Smooth muscle cell of the brain vasculature (primary cell): Measurements from ENCODE around the gene CCNQ.

Experiments used
- DNase-seq: peaks from one replicate; pipeline ENCODE4 v3.0.0-alpha.2; 2012; ENCODE audit warnings: low read depth, low spot score

CCNQ gene

DNA sequence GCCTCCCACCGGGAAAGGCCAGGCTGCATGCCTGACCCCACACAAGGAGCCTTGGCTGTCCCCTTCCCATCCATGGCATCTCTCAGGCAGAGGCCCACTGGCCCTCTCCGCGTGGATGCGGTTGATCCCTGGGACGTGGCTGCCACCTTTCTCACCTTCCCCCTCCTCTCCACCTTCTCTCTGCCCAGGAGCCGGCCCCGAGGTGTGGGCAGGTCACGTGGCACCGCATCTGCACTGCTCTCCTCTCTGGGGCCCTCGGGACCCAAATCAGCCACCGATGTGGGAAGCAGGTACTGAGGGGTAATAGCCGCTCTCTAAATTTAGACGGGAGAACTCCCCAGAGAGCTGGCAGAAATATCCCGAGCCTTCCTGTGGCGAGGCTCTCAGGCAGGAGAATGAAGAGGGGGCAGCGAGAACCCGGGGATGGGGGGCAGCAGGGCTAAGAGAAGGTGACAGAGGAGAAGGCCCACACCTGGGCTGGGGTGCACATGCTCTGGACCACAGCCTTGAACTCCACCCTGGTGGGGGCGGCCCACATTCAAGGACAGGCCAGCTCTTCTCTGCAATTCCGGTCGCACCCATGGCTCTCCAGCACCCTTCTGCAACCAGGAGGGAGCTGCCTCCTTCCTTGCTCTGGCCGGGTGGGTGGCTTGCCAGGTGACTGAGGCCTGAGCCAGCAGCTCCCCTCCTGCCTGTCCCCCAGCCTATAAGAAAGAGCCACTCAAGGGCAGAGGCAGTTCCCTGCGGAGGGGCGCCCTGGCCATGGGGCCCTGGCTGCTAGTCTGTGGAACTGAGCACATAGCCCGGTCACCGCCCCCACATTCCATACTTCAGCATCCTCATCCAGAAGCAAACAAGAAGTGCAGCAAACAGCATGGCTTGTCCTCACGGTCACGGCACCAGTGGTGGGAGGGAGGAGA, 38.4 kb upstream of the CCNQ start:
- DNase-seq = no peak

GRCh38 chrX:153636716-153637115, 37.8 kb upstream of the CCNQ start:
- DNase-seq = no peak

- DNase-seq = no peak
Observed at GRCh38 chrX:153635788-153636668, 37.1 kb upstream of the CCNQ start.

DNA sequence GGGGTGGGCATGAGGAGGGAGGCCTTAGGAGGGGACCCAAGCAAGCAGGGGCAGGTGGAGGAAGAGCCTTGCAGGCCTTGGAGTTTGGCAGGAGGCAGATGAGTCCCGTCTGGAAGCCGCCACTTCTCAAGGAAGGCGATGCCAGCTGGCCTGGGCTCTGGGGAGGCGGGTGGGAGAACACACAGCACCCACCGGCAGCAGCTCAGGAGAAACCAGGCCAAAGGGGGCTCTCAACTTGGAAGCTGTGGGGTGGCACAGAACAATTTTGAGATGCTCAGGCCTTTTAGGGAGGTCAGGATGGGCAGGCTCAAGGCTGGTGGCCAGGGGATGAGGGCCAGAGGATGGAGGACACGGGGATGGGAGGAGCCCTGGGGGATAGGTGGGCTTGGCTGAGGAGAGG, 36.4 kb upstream of the CCNQ start:
- no peak for DNase-seq

DNA sequence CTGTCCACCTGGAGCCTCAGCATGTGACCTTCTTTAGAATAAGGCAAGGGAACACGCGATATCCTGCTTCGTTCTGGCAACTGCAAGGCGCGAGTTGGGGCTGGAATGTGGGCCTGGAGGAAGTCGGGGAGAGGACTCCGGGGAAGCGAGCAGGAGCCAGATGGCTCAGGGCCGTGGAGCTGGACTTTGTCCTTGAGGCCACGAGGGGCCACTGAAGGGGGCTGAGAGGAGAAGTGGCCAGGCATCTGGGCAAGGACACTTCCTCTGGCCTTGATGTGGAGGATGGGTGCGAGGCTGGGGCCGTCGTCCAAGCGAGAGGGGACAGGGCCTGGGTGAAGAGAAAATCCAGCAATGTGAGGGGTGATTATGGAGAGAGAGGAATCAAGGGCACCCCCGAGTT, 35.9 kb upstream of the CCNQ start:
- no peak for DNase-seq

DNA sequence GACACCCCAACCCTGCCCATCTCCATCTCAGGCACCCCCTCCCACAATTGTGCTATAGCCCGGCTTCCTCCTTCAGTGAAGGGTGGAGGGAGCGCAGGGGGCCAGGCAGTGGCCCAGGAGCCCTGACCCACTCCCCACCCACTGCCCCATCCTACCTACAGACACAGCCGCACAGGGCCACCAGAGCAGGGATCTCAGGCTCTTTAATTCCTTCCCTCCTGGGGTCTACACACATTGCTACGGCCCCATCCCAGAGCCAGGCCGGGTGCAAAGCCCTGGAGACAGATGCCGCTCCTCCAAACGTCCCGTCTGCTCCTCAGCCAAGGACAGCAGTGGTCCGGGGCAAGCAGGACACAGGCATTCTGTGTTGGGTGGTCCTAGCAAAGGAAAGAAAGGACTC, 35.3 kb upstream of the CCNQ start:
- DNase-seq = no peak

DNA sequence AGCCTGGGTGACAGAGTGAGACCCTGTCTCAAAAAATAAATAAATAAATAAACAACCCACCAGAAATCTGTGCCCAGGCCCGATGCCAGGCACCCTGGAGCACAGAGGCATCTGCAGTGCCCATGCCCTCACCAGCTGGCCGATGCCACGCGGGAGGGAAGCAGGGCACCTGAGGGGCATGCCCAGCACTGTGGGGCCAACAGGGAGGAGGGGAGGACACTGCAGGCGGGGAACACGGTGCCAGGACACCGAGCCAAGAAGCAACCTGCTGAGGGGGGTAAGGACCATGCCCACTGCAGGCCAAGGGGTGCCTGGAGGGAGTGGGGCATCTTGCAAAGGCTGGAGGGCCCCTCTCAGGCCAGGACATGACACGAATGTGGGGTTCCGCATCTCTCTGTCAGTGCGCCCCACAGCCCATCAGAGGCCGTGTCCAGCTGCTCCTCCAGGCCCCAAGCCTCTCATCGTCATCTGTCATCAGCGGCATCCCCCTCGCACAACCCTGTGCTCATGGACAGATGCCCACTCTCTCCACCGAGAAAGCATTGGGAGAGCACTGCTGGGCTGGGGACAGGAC, 34.8 kb upstream of the CCNQ start:
- DNase-seq = no peak

DNA sequence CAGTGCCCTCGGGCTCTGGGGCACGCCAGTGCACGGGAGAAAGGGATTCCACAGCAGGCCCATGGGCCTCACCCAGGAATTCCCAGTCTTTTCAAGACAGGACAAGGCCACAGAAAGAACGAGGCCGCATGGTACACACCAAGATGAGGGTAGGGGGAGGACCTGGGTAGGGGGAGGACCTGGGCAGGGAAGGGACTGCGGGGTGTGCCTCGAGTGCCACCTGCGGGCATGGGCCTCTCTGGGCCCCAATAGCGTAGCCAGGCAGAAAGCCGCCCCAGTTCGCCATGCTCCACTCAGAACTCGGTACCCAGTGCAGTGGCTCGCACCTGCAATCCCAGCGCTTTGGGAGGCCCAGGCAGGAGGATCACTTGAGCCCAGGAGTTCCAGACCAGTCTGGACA, 34.1 kb upstream of the CCNQ start:
- no peak for DNase-seq

- no peak for DNase-seq
Observed at GRCh38 chrX:153632595-153632946, 33.6 kb upstream of the CCNQ start.

DNA sequence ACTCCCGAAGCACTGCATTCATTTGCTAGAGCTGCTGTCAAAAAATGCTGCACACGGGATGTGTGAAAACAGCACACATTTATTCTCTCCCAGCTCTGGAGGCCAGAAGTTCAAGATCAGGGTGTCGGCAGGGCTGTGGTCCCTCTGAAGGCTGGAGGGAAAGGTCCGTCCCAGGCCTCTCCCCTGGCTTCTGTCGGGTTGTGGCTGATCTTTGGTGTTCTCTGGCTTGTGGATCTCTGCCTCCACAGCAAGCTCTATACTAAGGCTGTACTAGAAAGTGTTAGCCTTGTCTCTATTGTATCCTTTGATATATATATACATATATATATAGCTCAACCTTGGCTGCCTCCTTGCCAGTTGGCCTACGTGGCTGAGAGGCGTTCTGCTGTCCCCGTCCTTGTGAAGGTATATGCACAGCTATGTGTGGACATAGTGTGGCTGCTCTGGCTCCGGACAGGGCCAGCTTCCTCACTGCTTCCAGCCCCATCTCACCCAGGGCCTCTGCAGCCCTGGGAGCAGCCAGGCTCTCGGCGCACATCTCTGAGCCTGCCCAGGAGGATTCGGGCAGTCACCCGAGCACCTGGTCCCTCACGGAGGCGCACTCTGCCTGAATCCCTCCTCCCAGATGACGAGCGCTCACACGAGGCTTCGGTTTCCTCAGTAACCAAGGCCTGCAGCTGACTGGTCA, 33.1 kb upstream of the CCNQ start:
- no peak for DNase-seq

GRCh38 chrX:153631346-153631745, 32.4 kb upstream of the CCNQ start:
- no peak for DNase-seq

- DNase-seq = no peak
Observed at GRCh38 chrX:153628665-153629064, 29.7 kb upstream of the CCNQ start.

DNA sequence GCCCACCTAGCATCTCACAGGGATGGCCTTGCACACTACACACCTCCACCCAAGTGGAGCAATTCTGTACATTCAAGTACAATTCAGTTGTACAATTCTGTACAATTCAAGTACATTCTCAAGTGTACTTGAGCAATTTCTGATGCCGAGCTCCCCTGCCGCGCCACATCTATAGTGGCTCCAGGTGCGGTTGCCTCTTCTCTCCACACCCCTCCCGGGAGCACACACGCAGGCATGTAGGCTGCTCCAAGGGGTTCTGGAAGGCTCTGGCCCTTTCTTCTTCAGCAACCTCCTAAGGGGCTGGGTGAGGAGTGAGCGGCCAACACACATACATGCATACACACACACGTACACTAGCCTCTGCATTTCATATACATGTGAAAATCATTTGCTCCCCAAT, 29.2 kb upstream of the CCNQ start:
- DNase-seq = no peak

DNA sequence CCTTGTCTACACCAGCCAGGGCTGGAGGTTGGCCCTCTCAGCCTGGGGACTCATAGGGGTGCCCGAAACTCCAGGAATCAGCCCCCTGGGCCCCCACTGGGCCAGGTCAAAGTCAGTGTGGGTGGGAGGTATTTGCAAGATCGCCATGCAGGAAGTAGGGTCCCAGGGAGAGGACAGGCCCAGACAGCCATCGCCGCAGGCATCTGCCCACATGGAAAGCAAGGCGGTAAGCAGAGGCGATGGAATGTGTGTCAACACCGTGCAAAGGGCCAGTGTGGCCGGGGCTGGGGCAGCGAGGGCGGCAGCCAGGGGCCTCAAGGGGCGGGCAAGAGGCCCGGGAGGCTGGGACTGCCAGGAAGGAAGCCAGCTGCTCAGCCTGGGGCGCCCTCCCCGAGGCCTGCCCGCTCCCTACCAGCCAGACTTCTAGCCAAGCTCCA, 28.8 kb upstream of the CCNQ start:
- DNase-seq = no peak

- no peak for DNase-seq
Observed at GRCh38 chrX:153626863-153627674, 28.1 kb upstream of the CCNQ start.

DNA sequence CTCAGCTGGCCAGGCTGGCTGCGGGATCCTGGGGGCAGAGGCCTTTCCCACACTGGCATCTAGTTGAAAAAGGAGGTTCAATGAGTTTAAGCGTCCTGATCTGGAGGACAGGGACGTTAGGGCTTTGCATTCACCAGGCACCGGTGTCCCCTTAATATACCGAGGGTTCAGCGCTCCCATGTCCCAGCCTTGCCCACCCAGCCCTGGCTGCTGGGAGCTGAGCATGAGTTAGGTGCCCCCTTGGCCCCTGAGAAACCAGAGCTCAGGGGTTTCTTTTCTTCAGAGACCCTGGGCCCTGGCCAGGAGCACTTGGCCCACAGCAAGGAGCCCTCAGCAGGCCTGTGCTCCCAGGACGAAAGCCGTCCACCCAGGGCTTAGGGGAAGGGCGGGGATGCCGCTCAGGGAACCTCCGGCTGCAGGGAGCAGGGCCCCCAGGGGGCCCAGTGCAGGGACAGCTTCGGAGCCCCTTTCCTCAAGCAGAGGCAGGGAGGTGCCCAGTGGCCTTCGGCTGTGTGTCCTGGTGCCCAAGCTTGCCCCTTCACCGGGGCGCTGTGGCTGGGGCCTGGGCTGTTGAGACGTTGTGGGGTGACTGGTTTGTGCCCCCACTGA, 27.2 kb upstream of the CCNQ start:
- no peak for DNase-seq

DNA sequence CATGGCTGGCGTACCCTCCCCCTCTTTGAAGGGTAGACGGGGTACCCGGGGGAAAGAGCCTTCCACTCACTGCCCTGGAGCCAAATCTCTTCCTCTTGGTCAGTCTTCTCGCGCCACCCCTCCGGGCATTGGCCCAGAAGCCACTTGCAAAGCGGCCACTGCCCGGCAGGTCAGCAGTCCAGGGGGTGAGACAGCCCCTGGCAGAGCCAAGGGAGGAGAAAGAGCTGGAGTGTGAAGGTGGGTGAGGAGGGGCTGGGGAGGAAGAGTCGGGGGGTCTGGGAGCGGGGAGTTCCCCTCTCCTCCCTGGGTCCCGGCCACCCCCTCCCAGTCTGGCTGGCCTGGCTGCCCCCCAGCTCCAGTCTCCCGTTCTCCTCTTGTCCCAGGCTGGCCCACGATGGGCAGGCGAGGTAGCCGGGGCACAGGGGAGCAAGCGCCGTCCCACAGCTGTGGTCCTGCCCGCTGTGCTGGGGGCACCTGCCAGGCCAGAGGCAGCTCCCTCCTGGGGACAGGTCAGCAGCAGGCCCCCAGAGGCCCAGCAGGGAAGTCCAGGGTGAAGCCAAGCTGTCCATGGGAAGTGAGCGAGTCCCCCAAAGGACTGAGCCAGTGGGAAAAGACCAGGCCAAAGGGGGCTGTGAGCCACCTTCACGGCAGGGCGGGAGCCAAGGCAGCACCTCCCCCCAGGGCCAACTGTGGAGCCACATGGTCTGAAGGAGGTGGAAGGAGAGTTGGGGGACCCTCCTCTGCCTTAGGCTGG, 26.5 kb upstream of the CCNQ start:
- DNase-seq = no peak

DNA sequence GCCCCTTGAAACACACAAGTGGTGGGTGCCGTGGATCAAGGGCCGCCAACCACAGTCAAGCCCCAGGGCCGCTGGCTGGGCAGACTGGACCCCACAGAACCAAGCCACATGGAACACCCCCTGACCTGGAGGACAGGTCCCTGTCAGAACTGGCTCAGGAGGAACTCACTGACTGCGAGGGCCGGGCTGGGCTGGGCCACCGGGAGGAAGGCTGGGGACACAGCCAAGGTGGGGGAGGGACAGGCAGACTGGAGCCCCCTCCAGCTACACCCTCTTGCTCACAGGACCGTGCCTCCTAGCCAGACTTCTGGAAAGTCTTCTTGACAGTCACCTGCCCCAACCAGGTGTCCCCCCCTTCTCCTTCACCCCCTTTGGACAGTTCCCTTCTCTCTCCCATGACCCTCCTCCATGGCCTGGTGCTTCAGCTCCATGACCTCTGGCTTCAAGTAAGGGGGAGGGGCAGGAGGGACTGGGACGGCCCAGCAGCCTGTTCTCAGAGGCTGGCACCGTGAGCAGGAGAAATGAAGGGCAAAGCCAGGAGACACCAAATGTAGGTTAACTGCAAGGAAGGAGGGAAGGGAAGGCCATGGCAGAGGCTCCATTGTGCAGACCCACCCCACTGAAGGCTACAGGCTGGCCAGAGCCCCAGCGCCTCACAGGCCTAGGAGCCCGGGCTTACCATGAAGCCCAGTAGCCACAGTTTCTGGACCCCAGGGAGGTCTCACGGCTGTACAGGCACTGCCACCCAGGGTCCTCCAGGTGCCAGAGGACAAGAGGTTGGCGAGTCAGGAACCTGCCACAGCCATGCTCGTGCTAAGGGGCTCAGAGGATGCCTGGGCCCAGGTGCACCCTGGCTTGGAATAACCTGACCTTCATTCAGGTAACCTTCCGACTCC, 25.5 kb upstream of the CCNQ start:
- DNase-seq = no peak
